ENCODE results near the gene AQP1. TPM values are rescaled to one million over a fixed set of nuclear protein-coding genes. Genes with fewer than 3 reads are reported as not detected.

AQP1 gene
- total and polyA plus RNA-seq, 11 donors = 113 to 420 (median 210) TPM

GRCh38 chr7:30974605-30975255 lies 63.1 kb downstream of the AQP1 start:
- no peaks in the 10 kb centered on the region for H3K9me3 ChIP-seq
- ATAC-seq = peak; percentile 62 to 85 (median 78)
- no peak overlapping the region for H3K4me3 ChIP-seq
- peaks cover 0 to 4% (median 0%) of the 10 kb centered on the region in 9 donors for H3K27me3 ChIP-seq
- peaks cover 0 to 19% (median 1%) of the 10 kb centered on the region in 12 donors for H3K4me1 ChIP-seq
- 12 to 25% (median 20%) methylated on average over 6 to 7 of the region's 7 CpGs for WGBS, 4 donors
- H3K36me3 ChIP-seq = no peaks in the 10 kb centered on the region
- intact Hi-C loops (cut with DNase I) = loop anchor here (1.0 to 5.0 kb wide), 8 partner anchors 32 to 658 kb away; no protein-coding TSS in a partner anchor
- TF ChIP-seq CTCF (IDR thresholded peaks at IDR 0.05) (peak; percentile 68 to 85 (median 78)), POLR2A (IDR thresholded peaks at IDR 0.05) (no peak)
- no peak overlapping the region for H3K27ac ChIP-seq
- DNase-seq = peak in 3 of 5 donors; percentile 56 to 69 (median 60)

Other genes starting within 250 kb of the AQP1 start
- gene CRHR2, start 229.4 kb upstream of the AQP1 start, total RNA-seq = 1 to 10 TPM in 2 of 9 donors, under 1 TPM in 6, not detected in 1; 0.28 to 1.6 (median 0.71) TPM
- gene CRHR2, start 229.4 kb upstream of the AQP1 start, polyA plus RNA-seq = under 1 TPM; 0.06 to 0.80 TPM
- gene INMT, start 159.7 kb upstream of the AQP1 start, total RNA-seq = 10 to 100 TPM; 11.7 to 88.1 (median 29.6) TPM
- 10 to 100 TPM; 15.7 to 27.9 TPM for gene INMT, start 159.7 kb upstream of the AQP1 start, polyA plus RNA-seq
- 1 to 10 TPM; 2.4 to 6.0 (median 3.1) TPM for gene MINDY4, start 140.4 kb upstream of the AQP1 start, total RNA-seq
- gene MINDY4, start 140.4 kb upstream of the AQP1 start, polyA plus RNA-seq = 1 to 10 TPM; 1.3 to 2.4 TPM
- not detected for gene GHRHR, start 52.1 kb downstream of the AQP1 start, total RNA-seq
- not detected for gene GHRHR, start 52.1 kb downstream of the AQP1 start, polyA plus RNA-seq
- gene ADCYAP1R1, start 140.5 kb downstream of the AQP1 start, total RNA-seq = 1 to 10 TPM in 8 of 9 donors, under 1 TPM in 1; 0.42 to 7.7 (median 1.8) TPM
- under 1 TPM; 0.69 to 0.71 TPM for gene ADCYAP1R1, start 140.5 kb downstream of the AQP1 start, polyA plus RNA-seq